ENCODE results near the gene INKA1.

GRCh38 chr3:49754536-49754935 lies 48.5 kb upstream of the INKA1 start:
- TF ChIP-seq CTCF (conservative IDR thresholded peaks at IDR 0.05; ENCODE audit: low read length) (no peak), EZH2phosphoT487 (IDR thresholded peaks at IDR 0.05; ENCODE audit: borderline replicate concordance, low read depth, low read length) (no peak)
